Testis (tissue), 2 donors: ENCODE measurements around the gene MRPL52.

Source experiments
- POLR2A ChIP-seq: fragments of 450-650 bp; IDR thresholded peaks from one replicate; pipeline ENCODE4 v1.6.1; 2017; ENCODE audit warnings: antibody characterized with exemption, mild to moderate bottlenecking, moderate library complexity
- TF ChIP-seq, protein P1 (sequence below), 3 experiments: fragments of 450-650 bp in 2 of 3; fragments of 200-600 bp in 1 of 3; sonication (generic) in 1 of 3; IDR thresholded peaks; one replicate each; pipeline ENCODE4 v1.5.1; 2016 to 2019; ENCODE audit warnings: antibody characterized with exemption in 3 of 3, mild to moderate bottlenecking in 2 of 3, moderate library complexity in 1 of 3

DNA sequence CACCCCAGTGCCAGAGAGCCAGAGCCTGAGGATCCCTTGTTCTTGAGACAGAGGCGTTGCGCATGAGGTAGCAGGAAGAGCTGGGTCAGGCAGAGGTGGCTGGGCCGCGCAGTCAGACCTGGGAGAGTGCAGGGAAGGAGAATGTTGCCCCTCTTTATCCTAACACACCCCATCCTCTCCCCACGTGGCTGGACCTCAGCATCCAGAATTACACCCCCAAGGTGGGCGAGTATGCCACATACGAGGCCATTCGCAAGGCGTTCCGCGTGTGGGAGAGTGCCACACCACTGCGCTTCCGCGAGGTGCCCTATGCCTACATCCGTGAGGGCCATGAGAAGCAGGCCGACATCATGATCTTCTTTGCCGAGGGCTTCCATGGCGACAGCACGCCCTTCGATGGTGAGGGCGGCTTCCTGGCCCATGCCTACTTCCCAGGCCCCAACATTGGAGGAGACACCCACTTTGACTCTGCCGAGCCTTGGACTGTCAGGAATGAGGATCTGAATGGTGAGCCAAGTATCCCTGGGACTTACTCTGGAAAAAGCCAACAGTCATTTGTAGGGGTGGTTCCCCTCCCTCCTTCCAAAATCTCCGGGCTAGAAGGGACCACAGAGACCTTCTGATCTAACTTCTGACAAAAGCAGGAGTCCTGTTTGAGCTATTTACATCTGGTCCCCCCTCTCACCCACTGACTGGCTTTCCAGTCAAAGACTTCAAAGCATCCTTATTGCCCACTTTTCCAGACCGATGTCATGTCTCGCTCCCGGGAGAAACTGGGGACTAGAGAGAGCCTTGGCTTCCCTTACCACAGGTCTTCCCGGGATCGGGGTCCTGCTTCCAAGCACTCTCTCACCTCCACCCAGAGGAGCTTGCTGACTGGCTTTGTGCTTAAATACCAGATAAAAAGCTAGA lies 12.8 kb downstream of the MRPL52 start:
- no peak for TF ChIP-seq POLR2A
- TF ChIP-seq, protein P1, sequence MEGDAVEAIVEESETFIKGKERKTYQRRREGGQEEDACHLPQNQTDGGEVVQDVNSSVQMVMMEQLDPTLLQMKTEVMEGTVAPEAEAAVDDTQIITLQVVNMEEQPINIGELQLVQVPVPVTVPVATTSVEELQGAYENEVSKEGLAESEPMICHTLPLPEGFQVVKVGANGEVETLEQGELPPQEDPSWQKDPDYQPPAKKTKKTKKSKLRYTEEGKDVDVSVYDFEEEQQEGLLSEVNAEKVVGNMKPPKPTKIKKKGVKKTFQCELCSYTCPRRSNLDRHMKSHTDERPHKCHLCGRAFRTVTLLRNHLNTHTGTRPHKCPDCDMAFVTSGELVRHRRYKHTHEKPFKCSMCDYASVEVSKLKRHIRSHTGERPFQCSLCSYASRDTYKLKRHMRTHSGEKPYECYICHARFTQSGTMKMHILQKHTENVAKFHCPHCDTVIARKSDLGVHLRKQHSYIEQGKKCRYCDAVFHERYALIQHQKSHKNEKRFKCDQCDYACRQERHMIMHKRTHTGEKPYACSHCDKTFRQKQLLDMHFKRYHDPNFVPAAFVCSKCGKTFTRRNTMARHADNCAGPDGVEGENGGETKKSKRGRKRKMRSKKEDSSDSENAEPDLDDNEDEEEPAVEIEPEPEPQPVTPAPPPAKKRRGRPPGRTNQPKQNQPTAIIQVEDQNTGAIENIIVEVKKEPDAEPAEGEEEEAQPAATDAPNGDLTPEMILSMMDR (IDR thresholded peaks at IDR 0.05): no peak
